Measurements from ENCODE around the gene ANXA10. TPM values are rescaled to one million over a fixed set of nuclear protein-coding genes. Genes with fewer than 3 reads are reported as not detected.

ANXA10 gene
- total RNA-seq, 1 experiment from 2014 or later: 0.47 TPM

- no peak for ATAC-seq
- Histone ChIP-seq H3K9me3 (ENCODE audit: low read length) (no peaks in the 10 kb centered on the region), H3K79me2 (ENCODE audit: low read length) (no peaks in the 10 kb centered on the region), H3K27ac (ENCODE audit: low read length) (no peak overlapping the region), H3K36me3 (ENCODE audit: low read depth, low read length) (no peaks in the 10 kb centered on the region), H3K9me2 (replicated peaks; ENCODE audit: low read length) (no peaks in the 10 kb centered on the region), H2AFZ (ENCODE audit: low read length) (no peak overlapping the region), H3K27me3 (ENCODE audit: low read length) (no peaks in the 10 kb centered on the region), H3K4me2 (ENCODE audit: low read length) (no peak overlapping the region), H3K4me1 (ENCODE audit: insufficient read depth, low read length) (peaks cover 15% of the 10 kb centered on the region), H4K20me1 (ENCODE audit: low read length) (no peaks in the 10 kb centered on the region), H3K9ac (ENCODE audit: low read length) (no peak overlapping the region), H3F3A (ENCODE audit: low read length, unreplicated experiment) (no peaks in the 10 kb centered on the region), H3K4me3 (ENCODE audit: low read length) (no peak overlapping the region)
- no TSS peak for BruUV-seq (replicated peaks)
- intact Hi-C loops (cut with micrococcal nuclease): no loop called here
- ChIA-PET CTCF (no interaction called here), POLR2A (ENCODE audit: unreplicated experiment) (no interaction called here)
- TF ChIP-seq CTCF (conservative IDR thresholded peaks at IDR 0.05; ENCODE audit: low read depth, low read length) (no peak), EZH2 (IDR thresholded peaks at IDR 0.05; ENCODE audit: low read length, unreplicated experiment) (no peak), EZH2phosphoT487 (IDR thresholded peaks at IDR 0.05; ENCODE audit: borderline replicate concordance, low read length) (no peak)
- DNase-seq: no peak
Observed at GRCh38 chr4:168162604-168163003, 70.3 kb downstream of the ANXA10 start.

GRCh38 chr4:168163106-168163505 lies 70.8 kb downstream of the ANXA10 start:
- Histone ChIP-seq H3K4me1 (ENCODE audit: insufficient read depth, low read length) (peaks cover 20% of the 10 kb centered on the region), H3K4me3 (ENCODE audit: low read length) (no peak overlapping the region), H3F3A (ENCODE audit: low read length, unreplicated experiment) (no peaks in the 10 kb centered on the region), H3K36me3 (ENCODE audit: low read depth, low read length) (no peaks in the 10 kb centered on the region), H3K79me2 (ENCODE audit: low read length) (no peaks in the 10 kb centered on the region), H3K27me3 (ENCODE audit: low read length) (no peaks in the 10 kb centered on the region), H4K20me1 (ENCODE audit: low read length) (no peaks in the 10 kb centered on the region), H3K4me2 (ENCODE audit: low read length) (no peak overlapping the region), H3K9ac (ENCODE audit: low read length) (no peak overlapping the region), H3K27ac (ENCODE audit: low read length) (no peak overlapping the region), H3K9me2 (replicated peaks; ENCODE audit: low read length) (no peaks in the 10 kb centered on the region), H3K9me3 (ENCODE audit: low read length) (no peaks in the 10 kb centered on the region), H2AFZ (ENCODE audit: low read length) (no peak overlapping the region)
- ATAC-seq (no peak), DNase-seq (no peak)
- CTCF ChIA-PET: no interaction called here
- POLR2A ChIA-PET (ENCODE audit: unreplicated experiment): no interaction called here
- BruUV-seq (replicated peaks): no TSS peak
- TF ChIP-seq EZH2 (IDR thresholded peaks at IDR 0.05; ENCODE audit: low read length, unreplicated experiment): no peak
- intact Hi-C loops (cut with micrococcal nuclease): no loop called here

GRCh38 chr4:168164045-168164444 lies 71.7 kb downstream of the ANXA10 start:
- ATAC-seq: no peak

More at GRCh38 chr4:168164045-168164444, 71.7 kb downstream of the ANXA10 start:
- Histone ChIP-seq H3K9me3 (ENCODE audit: low read length) (no peaks in the 10 kb centered on the region), H3K9me2 (replicated peaks; ENCODE audit: low read length) (no peaks in the 10 kb centered on the region), H3K36me3 (ENCODE audit: low read depth, low read length) (no peaks in the 10 kb centered on the region), H4K20me1 (ENCODE audit: low read length) (no peaks in the 10 kb centered on the region), H3K27me3 (ENCODE audit: low read length) (no peaks in the 10 kb centered on the region), H3K4me2 (ENCODE audit: low read length) (no peak overlapping the region), H3K79me2 (ENCODE audit: low read length) (no peaks in the 10 kb centered on the region), H3K9ac (ENCODE audit: low read length) (no peak overlapping the region), H3F3A (ENCODE audit: low read length, unreplicated experiment) (no peaks in the 10 kb centered on the region), H3K4me3 (ENCODE audit: low read length) (no peak overlapping the region), H3K27ac (ENCODE audit: low read length) (no peak overlapping the region), H3K4me1 (ENCODE audit: insufficient read depth, low read length) (peaks cover 20% of the 10 kb centered on the region), H2AFZ (ENCODE audit: low read length) (no peak overlapping the region)
- BruUV-seq (replicated peaks): no TSS peak
- POLR2A ChIA-PET (ENCODE audit: unreplicated experiment): no interaction called here
- DNase-seq: no peak
- intact Hi-C loops (cut with micrococcal nuclease): no loop called here
- CTCF ChIA-PET: no interaction called here
- TF ChIP-seq EZH2 (IDR thresholded peaks at IDR 0.05; ENCODE audit: low read length, unreplicated experiment): no peak
- TF ChIP-seq CTCF (conservative IDR thresholded peaks at IDR 0.05; ENCODE audit: low read depth, low read length): no peak
- TF ChIP-seq EZH2phosphoT487 (IDR thresholded peaks at IDR 0.05; ENCODE audit: borderline replicate concordance, low read length): no peak

Measured in PC-3 (cell line).